Loucy (cell line): ENCODE measurements around the gene MYADML2.

Source experiments
- H2AFZ ChIP-seq: fragments of 200-600 bp; sonication (generic); 2 replicates; pipeline ENCODE4 v1.6.0; 2016; ENCODE audit warnings: antibody characterized with exemption, mild to moderate bottlenecking, low read length, moderate library complexity
- H3F3A ChIP-seq: fragments of 200-600 bp; 2 replicates; pipeline ENCODE4 v1.6.0; 2016; ENCODE audit warnings: antibody characterized with exemption, low read depth, mild to moderate bottlenecking
- H3K27me3 ChIP-seq: fragments of 200-600 bp; sonication (generic); 2 replicates; pipeline ENCODE4 v1.6.1; 2014; ENCODE audit warnings: low read length, mild to moderate bottlenecking; ENCODE audit not compliant: insufficient read depth, poor library complexity, severe bottlenecking
- H3K36me3 ChIP-seq: fragments of 200-600 bp; sonication (generic); 2 replicates; pipeline ENCODE4 v1.6.1; 2016; ENCODE audit warnings: low read length; ENCODE audit not compliant: insufficient read depth
- H3K4me1 ChIP-seq: fragments of 200-600 bp; sonication (generic); 2 replicates; pipeline ENCODE4 v1.5.1; 2014; ENCODE audit warnings: low read length, mild to moderate bottlenecking; ENCODE audit not compliant: insufficient read depth, poor library complexity, severe bottlenecking
- H3K4me2 ChIP-seq: fragments of 200-600 bp; sonication (generic); 2 replicates; pipeline ENCODE4 v1.6.0; 2014; ENCODE audit warnings: antibody characterized with exemption, low read length, low read depth, mild to moderate bottlenecking; ENCODE audit not compliant: poor library complexity, severe bottlenecking
- H3K4me3 ChIP-seq: fragments of 200-600 bp; sonication (generic); 2 replicates; pipeline ENCODE4 v1.5.1; 2014; ENCODE audit warnings: low read length, mild to moderate bottlenecking, mixed read lengths; ENCODE audit not compliant: poor library complexity, severe bottlenecking
- H3K79me2 ChIP-seq: fragments of 200-600 bp; sonication (generic); 2 replicates; pipeline ENCODE4 v1.6.1; 2014; ENCODE audit warnings: low read length; ENCODE audit not compliant: insufficient read depth
- H3K9ac ChIP-seq: fragments of 200-600 bp; sonication (generic); 2 replicates; pipeline ENCODE4 v1.6.0; 2014; ENCODE audit warnings: mild to moderate bottlenecking, low read depth, low read length, moderate library complexity; ENCODE audit not compliant: poor library complexity, severe bottlenecking
- H3K9me2 ChIP-seq: fragments of 200-600 bp; sonication (generic); replicated peaks from 2 replicates; pipeline ENCODE4 v1.6.1; 2016; ENCODE audit warnings: low read depth, low read length, mixed read lengths
- H3K9me3 ChIP-seq: fragments of 200-600 bp; sonication (generic); 2 replicates; pipeline ENCODE4 v1.6.1; 2014; ENCODE audit warnings: mild to moderate bottlenecking, antibody characterized with exemption, low read length, low read depth; ENCODE audit not compliant: insufficient read depth
- H4K20me1 ChIP-seq: fragments of 200-600 bp; sonication (generic); 2 replicates; pipeline ENCODE4 v1.6.0; 2014; ENCODE audit warnings: antibody characterized with exemption, low read length, mild to moderate bottlenecking; ENCODE audit not compliant: insufficient read depth, poor library complexity, severe bottlenecking
- CTCF ChIP-seq: fragments of 200-600 bp; sonication (generic); conservative IDR thresholded peaks from 2 replicates; pipeline ENCODE4 v1.5.1; 2014; ENCODE audit warnings: mild to moderate bottlenecking, antibody characterized with exemption, low read length
- EZH2phosphoT487 ChIP-seq: fragments of 200-600 bp; IDR thresholded peaks from 2 replicates; pipeline ENCODE4 v1.6.1; 2018; ENCODE audit warnings: antibody characterized with exemption, mild to moderate bottlenecking, moderate library complexity, borderline replicate concordance

Gene MYADML2

GRCh38 chr17:81986606-81987005, 39.6 kb upstream of the MYADML2 start:
- Histone ChIP-seq H3K9me2 (no peaks in the 10 kb centered on the region), H4K20me1 (no peaks in the 10 kb centered on the region), H3K27me3 (no peaks in the 10 kb centered on the region)

GRCh38 chr17:81984773-81985410, 37.9 kb upstream of the MYADML2 start:
- no peaks in the 10 kb centered on the region for H3K9me2 ChIP-seq
- TF ChIP-seq EZH2phosphoT487 (no peak), CTCF (no peak)
- H3K4me1 ChIP-seq = peaks cover 19% of the 10 kb centered on the region
- H3K9ac ChIP-seq = no peak overlapping the region
- no peaks in the 10 kb centered on the region for H3K9me3 ChIP-seq
- H4K20me1 ChIP-seq = peaks cover under 1% of the 10 kb centered on the region
- H3K27me3 ChIP-seq = no peaks in the 10 kb centered on the region
- no peak overlapping the region for H3K4me3 ChIP-seq
- H3K36me3 ChIP-seq = peaks cover 7% of the 10 kb centered on the region; the same call in 1 of the 2 replicates
- H3F3A ChIP-seq = no peaks in the 10 kb centered on the region
- H3K79me2 ChIP-seq = no peaks in the 10 kb centered on the region
- H3K4me2 ChIP-seq = no peak overlapping the region
- H2AFZ ChIP-seq = no peak overlapping the region

More at GRCh38 chr17:81986606-81987005, 39.6 kb upstream of the MYADML2 start:
- Histone ChIP-seq H3K9me3 (no peaks in the 10 kb centered on the region), H2AFZ (no peak overlapping the region), H3K4me1 (peaks cover 2% of the 10 kb centered on the region), H3K4me3 (no peak overlapping the region), H3K79me2 (no peaks in the 10 kb centered on the region), H3K9ac (no peak overlapping the region), H3K36me3 (peaks cover 7% of the 10 kb centered on the region; the same call in 1 of the 2 replicates), H3F3A (no peaks in the 10 kb centered on the region), H3K4me2 (no peak overlapping the region)
- TF ChIP-seq EZH2phosphoT487 (no peak), CTCF (no peak)

- H4K20me1 ChIP-seq = peaks cover 7% of the 10 kb centered on the region
Measured at GRCh38 chr17:81983639-81984373, 36.8 kb upstream of the MYADML2 start.

More at GRCh38 chr17:81983639-81984373, 36.8 kb upstream of the MYADML2 start:
- Histone ChIP-seq H3K9me2 (no peaks in the 10 kb centered on the region), H3K9ac (no peak overlapping the region), H3F3A (no peaks in the 10 kb centered on the region), H3K4me2 (no peak overlapping the region), H3K36me3 (peaks cover 7% of the 10 kb centered on the region; the same call in 1 of the 2 replicates), H3K4me1 (peaks cover 28% of the 10 kb centered on the region), H3K9me3 (no peaks in the 10 kb centered on the region), H3K79me2 (peaks cover 4% of the 10 kb centered on the region; the same call in 1 of the 2 replicates), H3K27me3 (no peaks in the 10 kb centered on the region), H3K4me3 (no peak overlapping the region), H2AFZ (no peak overlapping the region)
- TF ChIP-seq EZH2phosphoT487 (no peak), CTCF (no peak)
